Measurements from ENCODE around the gene MRPL39.
"Not testable (repeated sequence)": the region's sequence is repeated elsewhere in the genome, so short reads cannot be mapped to it uniquely, and the experiment has no call there.

MRPL39 gene

DNA sequence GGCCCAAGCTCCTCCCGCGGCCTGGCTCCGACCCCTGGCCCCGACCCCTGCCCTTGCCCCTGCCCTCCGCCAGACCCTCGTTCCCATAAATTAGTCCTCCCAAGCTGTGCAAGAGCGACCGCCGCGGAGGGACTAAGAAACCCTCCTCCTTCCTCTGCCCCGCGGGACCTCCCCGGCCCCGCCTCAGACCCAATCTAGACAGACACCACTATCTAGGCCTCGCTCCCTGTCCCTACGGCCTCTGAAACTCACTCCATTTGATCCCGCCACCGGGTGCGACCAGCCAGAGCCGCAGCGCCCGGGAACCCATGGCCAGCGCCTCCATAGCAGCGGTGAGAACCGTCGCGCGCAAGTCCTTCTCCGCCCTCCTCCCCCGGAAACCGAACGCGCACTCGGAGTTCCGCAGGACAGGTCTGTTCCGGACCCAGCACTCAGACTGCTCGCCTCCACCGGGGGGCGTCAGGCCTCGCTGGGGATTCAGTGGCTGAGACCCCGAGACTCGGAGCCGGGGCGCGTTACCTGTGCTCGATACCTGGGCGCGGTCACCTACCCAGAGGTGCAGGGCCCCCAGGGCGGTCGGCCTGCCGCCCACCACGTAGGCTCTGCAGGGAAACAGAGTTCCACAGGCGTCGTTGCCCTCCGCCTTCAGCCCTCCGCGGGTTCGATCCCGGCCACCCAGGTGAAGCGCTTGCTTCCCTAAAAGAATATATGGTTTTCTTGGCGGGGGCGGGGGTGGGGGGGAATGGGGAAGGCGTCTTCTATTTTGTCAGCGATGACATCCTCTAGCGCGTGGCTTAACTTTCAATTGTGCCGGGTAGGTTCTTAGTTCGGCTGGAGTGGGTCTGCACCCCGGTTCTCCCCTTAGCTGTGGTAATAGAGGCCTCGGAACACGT, at the start of gene MRPL39:
TSS of gene MRPL39 (minus strand) at position 331 of the 893 bp plus-strand sequence. CDS start at position 325, 6 bp downstream.
- DNase-seq (ENCODE audit: low read depth), result peak; percentile 76

DNA sequence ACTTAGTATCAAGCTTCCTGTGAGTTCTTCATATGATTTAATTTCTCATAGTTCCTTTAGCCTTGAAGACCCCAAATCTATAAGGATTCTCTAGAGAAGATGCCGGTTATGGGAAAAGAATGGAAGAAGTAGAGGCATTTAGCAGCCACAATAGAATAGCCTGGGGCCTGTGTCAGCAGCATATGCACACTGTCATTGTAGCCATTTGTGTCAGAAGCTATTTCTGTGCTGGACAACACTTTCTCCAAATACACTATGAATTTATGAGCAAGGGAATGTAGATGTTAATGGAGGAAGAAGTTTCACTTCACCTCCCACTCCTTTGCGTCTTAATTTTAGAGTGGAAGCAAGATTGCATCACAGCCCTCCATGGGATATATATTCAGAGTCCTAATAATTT, 49.1 kb upstream of the MRPL39 start:
- DNase-seq (ENCODE audit: low read depth), result no peak

DNA sequence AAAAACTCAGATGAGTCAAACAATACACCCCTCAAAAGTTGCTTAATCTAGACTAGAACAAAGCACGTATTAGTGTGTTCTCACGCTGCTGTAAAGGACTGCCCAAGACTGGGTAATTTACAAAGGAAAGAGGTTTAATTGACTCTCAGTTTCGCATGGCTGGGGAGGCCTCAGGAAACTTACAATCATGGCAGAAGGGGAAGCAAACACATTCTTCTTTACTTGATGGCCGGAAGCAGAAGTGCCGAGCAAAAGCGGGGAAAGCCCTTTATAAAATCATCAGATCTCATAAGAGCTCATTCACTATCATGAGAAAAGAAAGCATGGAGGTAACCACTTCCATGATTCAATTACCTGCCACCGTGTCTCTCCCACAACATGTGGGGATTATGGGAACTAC, 41.9 kb upstream of the MRPL39 start:
- DNase-seq (ENCODE audit: low read depth), result no peak

GRCh38 chr21:25647647-25648046, 40.4 kb upstream of the MRPL39 start:
- DNase-seq (ENCODE audit: low read depth), result no peak

DNA sequence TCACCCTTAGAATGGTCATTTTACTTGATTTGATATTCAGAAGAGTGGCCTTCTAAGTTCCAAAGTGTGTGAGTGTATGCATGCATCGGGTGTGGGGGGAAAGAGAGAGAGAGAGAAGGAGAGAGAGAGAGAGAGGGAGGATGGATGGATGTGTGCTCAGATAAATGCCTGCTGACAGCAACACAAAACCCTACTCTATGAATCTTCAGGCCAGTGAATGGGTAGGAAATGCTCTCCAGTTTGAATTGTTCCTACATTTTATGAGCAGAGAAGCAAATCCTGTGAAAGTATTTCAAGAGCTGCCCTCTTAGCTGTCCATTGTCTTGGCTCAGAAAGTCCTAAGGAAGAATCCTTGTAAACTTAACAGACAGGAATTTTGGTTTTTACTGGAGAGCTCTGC, 39.2 kb upstream of the MRPL39 start:
- DNase-seq (ENCODE audit: low read depth), result no peak

DNA sequence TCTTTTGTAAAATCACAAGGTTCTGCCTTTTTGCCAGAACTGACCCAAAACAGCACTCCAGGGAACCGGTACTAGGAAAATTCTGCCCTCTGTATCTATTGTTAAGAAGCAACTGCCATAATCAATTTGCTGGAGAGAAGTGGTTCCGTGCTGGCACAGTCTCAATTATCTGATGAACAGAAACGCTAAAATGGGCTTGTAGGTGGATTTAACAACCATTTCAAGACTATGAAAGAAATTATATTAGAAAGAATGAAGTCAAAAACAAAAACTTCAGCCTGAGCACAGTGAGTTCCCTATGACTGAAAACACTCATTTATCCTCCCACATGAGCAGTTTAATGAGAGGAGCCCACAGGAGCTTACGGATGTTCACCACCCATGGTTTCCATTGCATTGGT, 36.2 kb upstream of the MRPL39 start:
- no peak for DNase-seq (ENCODE audit: low read depth)

DNA sequence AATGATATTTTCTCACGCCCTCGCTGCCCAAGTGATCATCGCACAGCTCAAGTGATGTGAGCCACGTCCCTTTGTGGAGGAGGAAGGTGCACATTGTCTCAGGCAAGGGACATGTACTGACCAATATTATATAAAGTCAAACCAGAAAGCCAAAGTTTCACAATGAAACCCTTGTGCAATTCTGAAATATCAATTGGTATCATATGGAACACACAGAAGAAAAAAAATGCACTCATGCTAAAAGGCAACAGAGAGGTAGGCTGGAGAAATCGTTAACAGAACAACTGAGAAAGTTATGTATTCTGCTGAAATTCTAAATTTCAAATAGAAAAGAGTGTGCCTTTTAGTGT, 33.6 kb upstream of the MRPL39 start:
- DNase-seq (ENCODE audit: low read depth), result no peak

GRCh38 chr21:25640202-25640942, 33.1 kb upstream of the MRPL39 start:
- no peak for DNase-seq (ENCODE audit: low read depth)

DNA sequence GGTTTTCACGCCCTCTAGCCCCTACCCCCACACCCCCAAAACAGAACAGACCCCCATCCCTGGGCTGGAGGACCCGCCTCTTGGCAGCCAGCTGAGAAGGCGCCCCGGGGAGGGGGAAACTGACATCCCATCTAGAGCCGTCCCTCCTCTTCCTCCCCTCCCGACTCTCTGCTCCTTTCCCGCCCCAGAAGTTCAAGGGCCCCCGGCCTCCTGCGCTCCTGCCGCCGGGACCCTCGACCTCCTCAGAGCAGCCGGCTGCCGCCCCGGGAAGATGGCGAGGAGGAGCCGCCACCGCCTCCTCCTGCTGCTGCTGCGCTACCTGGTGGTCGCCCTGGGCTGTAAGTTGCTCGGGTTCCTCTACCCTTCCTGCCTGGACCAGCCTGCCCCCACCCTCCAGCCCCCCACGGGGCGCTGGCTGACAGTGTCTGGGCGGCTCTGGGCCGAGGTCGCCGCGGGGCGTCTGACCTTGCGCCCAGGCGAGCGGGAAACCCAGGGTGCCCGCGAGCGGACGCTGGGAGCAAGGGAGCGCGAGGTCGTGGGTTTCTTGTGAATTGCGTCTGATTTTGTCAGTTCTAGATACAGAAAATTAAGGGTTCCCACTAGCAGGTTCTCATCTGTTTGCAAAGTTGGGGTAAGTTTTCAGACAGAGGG, 32.4 kb upstream of the MRPL39 start:
- peak; percentile 12 for DNase-seq (ENCODE audit: low read depth)

DNA sequence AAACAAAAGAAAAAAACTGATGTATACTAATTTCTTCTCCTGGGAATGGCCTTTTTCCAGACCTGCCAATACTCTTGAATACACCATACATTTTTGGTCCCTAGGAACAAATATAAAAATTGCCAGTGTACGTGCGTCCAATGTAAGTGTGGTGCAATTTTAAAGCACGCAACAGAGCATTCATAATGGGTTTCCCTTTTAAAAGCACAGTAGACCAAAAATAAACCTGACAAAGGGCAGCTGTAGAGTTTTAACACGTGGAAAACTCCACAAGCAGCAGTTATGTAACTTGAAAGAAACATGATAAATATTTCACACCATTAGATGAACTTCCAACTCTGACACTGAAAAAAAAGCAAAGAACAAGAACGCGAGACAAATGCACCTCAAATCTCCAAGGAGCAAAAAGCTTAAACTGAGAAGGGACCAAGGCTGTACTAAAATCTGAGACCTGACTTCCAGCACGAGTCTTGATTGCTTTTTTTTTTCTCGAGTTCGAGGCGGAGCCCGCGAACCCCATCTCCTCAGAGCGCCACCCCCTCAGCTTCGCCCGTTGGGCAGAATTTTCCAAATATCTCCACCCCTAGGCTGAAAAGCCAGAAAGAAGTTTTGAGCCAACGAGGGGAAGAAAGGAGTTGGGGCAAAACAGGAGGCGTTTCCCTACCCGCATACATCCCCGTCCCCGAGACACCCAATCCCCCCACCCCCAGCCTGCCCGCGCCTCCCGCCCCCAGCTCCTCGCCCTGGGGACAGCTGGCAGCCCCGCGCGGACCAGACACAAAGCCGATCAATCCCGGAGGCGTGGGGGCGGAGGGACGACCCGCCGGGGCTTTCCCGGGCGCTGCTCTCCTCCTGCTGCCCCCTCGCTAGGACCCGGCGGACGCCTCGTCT, 31.6 kb upstream of the MRPL39 start, which contains the start of gene JAM2:
TSS of gene JAM2 (plus strand) at position 599 of the 891 bp plus-strand sequence. CDS start 564 bp downstream, outside the sequence.
- no peak for DNase-seq (ENCODE audit: low read depth)

- DNase-seq (ENCODE audit: low read depth), result no peak
Measured at GRCh38 chr21:25637851-25638659, 30.8 kb upstream of the MRPL39 start.

- no peak for DNase-seq (ENCODE audit: low read depth)
Measured at GRCh38 chr21:25636727-25637126, 29.4 kb upstream of the MRPL39 start.

DNA sequence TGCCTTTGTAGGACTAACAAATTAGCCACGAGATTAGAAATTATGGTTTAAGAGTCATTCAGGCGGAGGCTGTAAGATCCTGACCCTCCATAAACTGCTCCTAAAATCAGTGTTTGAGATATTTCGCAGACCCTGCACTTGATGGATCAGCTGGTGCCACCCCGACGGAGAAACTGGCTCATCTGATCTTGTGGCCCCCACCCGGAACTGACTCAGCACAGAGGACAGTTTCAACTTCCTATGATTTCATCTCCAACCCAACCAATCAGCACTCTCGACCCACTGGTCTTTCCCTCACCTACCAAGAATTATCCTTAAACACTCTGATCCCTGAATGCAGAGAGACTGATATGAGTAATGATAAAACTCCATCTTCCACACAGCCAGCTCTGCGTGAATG, 28.0 kb upstream of the MRPL39 start:
- DNase-seq (ENCODE audit: low read depth), result no peak

DNA sequence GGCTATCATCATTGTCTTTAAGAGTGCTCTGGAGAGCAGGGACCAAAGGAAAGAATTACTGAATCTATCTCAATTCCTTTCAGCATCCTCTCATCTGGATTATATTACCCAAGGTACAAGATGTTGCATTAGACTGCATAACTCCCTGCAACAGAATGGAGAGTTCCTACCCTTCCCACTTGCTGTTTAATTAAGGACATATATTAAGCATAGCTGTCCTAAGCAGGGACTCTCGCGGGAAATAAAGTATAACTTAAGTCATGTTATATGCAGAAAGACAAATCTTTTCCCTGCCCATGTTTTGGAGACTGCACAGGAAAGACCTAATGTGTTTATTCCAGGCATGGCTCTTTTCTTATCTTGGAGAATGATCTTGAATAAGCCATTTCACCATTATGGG, 25.0 kb upstream of the MRPL39 start:
- no peak for DNase-seq (ENCODE audit: low read depth)

DNA sequence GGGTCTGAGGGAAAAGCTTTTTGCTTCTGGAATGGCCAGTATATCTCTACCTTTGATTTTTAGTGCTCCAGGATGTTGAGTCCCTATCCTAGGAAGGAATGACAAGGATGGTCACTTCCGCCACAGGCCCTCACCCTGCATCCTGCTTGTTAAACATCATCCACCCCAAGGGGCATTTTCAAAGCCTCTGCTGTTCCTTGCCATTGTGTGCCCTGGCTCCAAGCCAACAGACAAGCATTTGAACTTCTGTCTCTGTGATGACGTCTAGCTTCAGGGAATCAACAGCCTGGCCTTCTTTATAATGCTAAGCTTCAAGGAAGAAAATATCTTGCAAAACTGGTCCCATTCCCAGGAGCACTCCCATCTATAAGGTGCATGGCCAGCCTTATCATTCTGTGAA, 19.5 kb upstream of the MRPL39 start:
- no peak for DNase-seq (ENCODE audit: low read depth)

DNA sequence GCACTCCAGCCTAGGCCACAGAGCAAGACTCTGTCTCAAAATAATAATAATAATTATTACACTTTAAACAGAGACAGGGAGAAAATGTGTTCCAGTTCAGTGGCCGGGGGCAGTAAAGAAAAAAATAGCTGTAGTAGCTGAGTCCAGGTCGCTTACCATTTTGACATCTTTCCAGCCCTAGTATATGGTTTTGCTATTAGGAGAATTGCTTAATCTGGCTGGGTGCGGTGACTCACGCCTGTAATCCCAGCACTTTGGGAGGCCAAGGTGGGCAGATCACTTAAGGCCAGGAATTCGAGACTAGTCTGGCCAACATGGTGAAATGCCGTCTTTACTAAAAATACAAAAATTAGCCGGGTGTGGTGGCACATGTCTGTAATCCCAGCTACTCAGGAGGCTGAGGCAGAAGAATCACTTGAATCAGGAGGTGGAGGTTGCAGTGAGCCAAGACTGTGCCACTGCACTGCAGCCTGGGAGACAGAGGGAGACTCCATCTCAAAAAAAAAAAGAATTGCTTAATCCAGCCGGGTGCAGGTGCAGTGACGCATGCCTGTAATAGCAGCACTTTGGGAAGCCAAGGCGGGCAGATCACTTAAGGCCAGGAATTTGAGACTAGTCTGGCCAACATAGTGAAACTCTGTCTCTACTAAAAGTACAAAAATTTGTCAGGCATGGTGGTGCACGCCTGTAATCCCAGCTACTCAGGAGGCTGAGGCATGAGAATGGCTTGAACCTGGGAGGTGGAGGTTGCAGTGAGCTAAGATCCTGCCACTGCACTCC, 18.7 kb upstream of the MRPL39 start:
- DNase-seq (ENCODE audit: low read depth), result not testable (repeated sequence)

- DNase-seq (ENCODE audit: low read depth), result no peak
Measured at GRCh38 chr21:25625036-25625435, 17.8 kb upstream of the MRPL39 start.

- no peak for DNase-seq (ENCODE audit: low read depth)
Measured at GRCh38 chr21:25624511-25624910, 17.2 kb upstream of the MRPL39 start.

GRCh38 chr21:25619198-25619597, 11.9 kb upstream of the MRPL39 start:
- DNase-seq (ENCODE audit: low read depth), result no peak

DNA sequence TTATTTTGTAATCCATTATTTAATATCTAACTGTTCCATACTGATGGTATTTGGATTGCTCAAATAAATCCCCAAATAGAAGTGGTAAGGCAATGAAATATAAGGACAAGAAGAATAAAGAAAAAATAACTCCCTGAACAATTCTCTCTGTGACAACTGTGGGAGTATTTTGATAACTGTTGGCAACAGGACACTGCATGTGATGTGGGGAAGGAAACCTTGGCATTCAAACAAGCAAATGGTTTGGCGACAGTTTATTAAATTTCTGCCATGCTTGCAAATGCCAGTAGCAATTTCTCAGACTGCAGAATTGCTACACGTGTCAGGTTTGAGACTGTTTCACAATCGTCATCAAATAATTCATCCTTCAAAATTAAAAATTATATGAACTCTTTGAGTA, 8.6 kb upstream of the MRPL39 start:
- DNase-seq (ENCODE audit: low read depth), result no peak

Data from fibroblast of the conjunctiva (primary cell).